IMR-90 (cell line): Measurements from ENCODE around the gene TCP1. TPM values are rescaled to one million over a fixed set of nuclear protein-coding genes. Genes with fewer than 3 reads are reported as not detected.
A peak's percentile ranks its signal among the peaks of the same experiment; 100 is the strongest.

Experiments used
- ATAC-seq: fragments of 200-7000 bp; cut with Tn5 transposase; 2 replicates; pipeline ENCODE4 v1.9.1; 2020; ENCODE audit warnings: low read depth, mild to moderate bottlenecking, moderate library complexity
- BruUV-seq: library from RNA; stranded (reverse); fragments of 400-500 nt; replicated peaks from 2 replicates; lab custom pipeline; 2021; lab: Mats Ljungman, UMichigan
- CTCF ChIA-PET: fragments of 300-600 bp; formaldehyde crosslinking; extraction: SDS; loops from one replicate; lab custom pipeline; 2021; ENCODE audit warnings: antibody characterized with exemption; lab: Yijun Ruan, JAX
- POLR2A ChIA-PET: fragments of 300-600 bp; sonication (Branson Sonifier 250); formaldehyde crosslinking; loops from one replicate; lab custom pipeline; 2022; ENCODE audit warnings: antibody characterized with exemption; ENCODE audit not compliant: unreplicated experiment; lab: Charles Lee
- DNase-seq: peaks from one replicate; pipeline ENCODE4 v3.0.0; 2013
- H2AFZ ChIP-seq: replicated peaks from 2 replicates; pipeline ENCODE3; 2013; ENCODE audit warnings: low read length, mild to moderate bottlenecking; ENCODE audit not compliant: poor library complexity
- H2AK5ac ChIP-seq: 2 replicates; pipeline ENCODE4 v1.6.1; 2013; ENCODE audit warnings: low read depth, low read length, inconsistent platforms
- H2AK9ac ChIP-seq: replicated peaks from 2 replicates; pipeline ENCODE3; 2013; ENCODE audit warnings: mild to moderate bottlenecking, low read depth, low read length, moderate library complexity; ENCODE audit not compliant: poor library complexity
- H2BK120ac ChIP-seq: 2 replicates; pipeline ENCODE4 v1.6.1; 2013; ENCODE audit warnings: low read depth, low read length, inconsistent platforms
- H2BK15ac ChIP-seq: 3 replicates; pipeline ENCODE4 v1.6.1; 2013; ENCODE audit warnings: low read depth, low read length, inconsistent platforms
- H2BK20ac ChIP-seq: 2 replicates; pipeline ENCODE4 v1.6.1; 2013; ENCODE audit warnings: low read depth, mild to moderate bottlenecking, inconsistent platforms, low read length, moderate library complexity
- H2BK5ac ChIP-seq: 2 replicates; pipeline ENCODE4 v1.6.1; 2013; ENCODE audit warnings: mild to moderate bottlenecking, low read depth, low read length, inconsistent platforms; ENCODE audit not compliant: poor library complexity, severe bottlenecking
- H3K14ac ChIP-seq: replicated peaks from 2 replicates; pipeline ENCODE4 v1.6.1; 2013; ENCODE audit warnings: low read depth, low read length, inconsistent platforms
- H3K18ac ChIP-seq: 2 replicates; pipeline ENCODE4 v1.6.1; 2013; ENCODE audit warnings: low read depth, low read length, control low read depth
- H3K23ac ChIP-seq: 2 replicates; pipeline ENCODE4 v1.6.1; 2013; ENCODE audit warnings: low read depth, low read length, inconsistent platforms
- H3K27ac ChIP-seq: 2 replicates; pipeline ENCODE4 v1.5.1; 2013; ENCODE audit warnings: mild to moderate bottlenecking, control low read depth, low read length; ENCODE audit not compliant: insufficient read depth
- H3K27me3 ChIP-seq: 2 replicates; pipeline ENCODE4 v1.6.1; 2013; ENCODE audit warnings: low read length; ENCODE audit not compliant: control insufficient read depth, insufficient read depth
- H3K36me3 ChIP-seq: 2 replicates; pipeline ENCODE4 v1.6.1; 2013; ENCODE audit warnings: low read length, mixed read lengths; ENCODE audit not compliant: control insufficient read depth, insufficient read depth
- H3K4ac ChIP-seq: 2 replicates; pipeline ENCODE4 v1.6.1; 2013; ENCODE audit warnings: low read depth, low read length, inconsistent platforms
- H3K4me1 ChIP-seq: 2 replicates; pipeline ENCODE4 v1.6.1; 2013; ENCODE audit warnings: low read length, mixed read lengths; ENCODE audit not compliant: control insufficient read depth, insufficient read depth
- H3K4me2 ChIP-seq: 2 replicates; pipeline ENCODE4 v1.6.1; 2013; ENCODE audit warnings: low read depth, mild to moderate bottlenecking, control low read depth, low read length, moderate library complexity
- H3K4me3 ChIP-seq: 2 replicates; pipeline ENCODE4 v1.5.1; 2013; ENCODE audit warnings: low read depth, mild to moderate bottlenecking, control low read depth, low read length, moderate library complexity; ENCODE audit not compliant: insufficient read depth
- H3K56ac ChIP-seq: 2 replicates; pipeline ENCODE4 v1.6.1; 2013; ENCODE audit warnings: low read length, inconsistent platforms; ENCODE audit not compliant: insufficient read depth; ENCODE audit errors: extremely low read depth
- H3K79me1 ChIP-seq, 2 experiments: 2 replicates each; pipeline ENCODE4 v1.6.1; 2013; ENCODE audit warnings: low read length in 2 of 2, inconsistent platforms in 1 of 2, low read depth in 1 of 2
- H3K9ac ChIP-seq: 2 replicates; pipeline ENCODE4 v1.6.1; 2013; ENCODE audit warnings: low read depth, low read length, control low read depth
- H3K9me1 ChIP-seq: 2 replicates; pipeline ENCODE4 v1.6.1; 2013; ENCODE audit warnings: low read length, inconsistent platforms; ENCODE audit not compliant: insufficient read depth
- H3K9me3 ChIP-seq: 2 replicates; pipeline ENCODE4 v1.6.1; 2013; ENCODE audit warnings: low read length; ENCODE audit not compliant: control insufficient read depth, insufficient read depth
- H4K20me1 ChIP-seq: 2 replicates; pipeline ENCODE4 v1.6.1; 2013; ENCODE audit warnings: low read length, inconsistent platforms; ENCODE audit not compliant: insufficient read depth
- H4K5ac ChIP-seq: 2 replicates; pipeline ENCODE4 v1.6.1; 2013; ENCODE audit warnings: mild to moderate bottlenecking, low read depth, low read length, control low read depth
- H4K8ac ChIP-seq, 2 experiments: 2 replicates each; pipeline ENCODE4 v1.6.1; 2013; ENCODE audit warnings: low read depth in 2 of 2, low read length in 2 of 2, control low read depth in 1 of 2, inconsistent platforms in 1 of 2
- H4K91ac ChIP-seq: 2 replicates; pipeline ENCODE4 v1.6.1; 2013; ENCODE audit warnings: low read depth, low read length, inconsistent platforms; ENCODE audit not compliant: insufficient read depth
- ELK1 ChIP-seq: fragments of 150-350 bp; IDR thresholded peaks from 2 replicates; pipeline ENCODE4 v1.6.1; 2016; ENCODE audit warnings: low read depth, mild to moderate bottlenecking, low read length, moderate library complexity, borderline replicate concordance
- MAFK ChIP-seq: IDR thresholded peaks from 2 replicates; pipeline ENCODE4 v1.6.1; 2012; ENCODE audit warnings: low read depth, low read length, improper control_type of control experiment
- MXI1 ChIP-seq: IDR thresholded peaks from 2 replicates; pipeline ENCODE4 v1.6.1; 2012; ENCODE audit warnings: low read depth, mild to moderate bottlenecking, low read length, moderate library complexity, borderline replicate concordance
- USF2 ChIP-seq: fragments of 150-350 bp; IDR thresholded peaks from 2 replicates; pipeline ENCODE4 v1.6.1; 2017; ENCODE audit warnings: mild to moderate bottlenecking, antibody characterized with exemption, low read length, low read depth
- WGBS, 2 experiments: methylation state at CpG; one replicate each; pipeline versions ENCODE4 v1.1.5 to v1.1.7; 2013; ENCODE audit warnings: missing lambda C conversion rate in 2 of 2; ENCODE audit not compliant: insufficient read length in 1 of 2; ENCODE audit errors: extremely low coverage in 2 of 2; 5-methylcytosine and 5-hydroxymethylcytosine counted together
- dilution Hi-C: fragments of 300-500 bp; cut with HindIII; formaldehyde crosslinking; loops from one replicate; pipeline ENCODE4 v1.14.3; 2018; ENCODE audit warnings: low sequenced_read_pairs; ENCODE audit not compliant: unreplicated experiment
- in situ Hi-C: fragments of 300-500 bp; cut with MboI; formaldehyde crosslinking; loops from 3 replicates; pipeline ENCODE4 v1.14.3; 2019; ENCODE audit warnings: low sequenced_read_pairs, inconsistent platforms, mixed read lengths
- intact Hi-C: fragments of 100-400 bp; cut with micrococcal nuclease; formaldehyde crosslinking; loops from 2 replicates; pipeline ENCODE4 v1.10.0; 2022
- polyA plus RNA-seq, 3 experiments: library from polyadenylated mRNA; depleted of rRNA; stranded (reverse); fragments of >200 nt; gene quantifications; 2 replicates each; pipeline ENCODE4 v1.2.3, GENCODE V29; 2012; ENCODE audit warnings: low replicate concordance in 1 of 3
- total RNA-seq: library from RNA; depleted of rRNA; stranded (reverse); fragments of >200 nt; gene quantifications from 2 replicates; pipeline ENCODE4 v1.2.3, GENCODE V29; 2012
- TF ChIP-seq, protein P1 (sequence below): conservative IDR thresholded peaks from 2 replicates; pipeline ENCODE4 v1.5.1; 2012; ENCODE audit warnings: mild to moderate bottlenecking, low read depth, low read length, improper control_type of control experiment

TCP1 gene
- total and polyA plus RNA-seq, 2 of the 4 experiments (the other 2 are of a cell fraction), result 119 to 576 TPM

GRCh38 chr6:159819932-159820640 lies 30.7 kb upstream of the TCP1 start:
- Histone ChIP-seq H3K23ac (no peak overlapping the region), H3K4me2 (peak overlapping the region; percentile 12), H2AK9ac (no peak overlapping the region), H3K27ac (no peak overlapping the region), H3K9ac (no peak overlapping the region), H3K56ac (no peak overlapping the region), H4K8ac (no peak overlapping the region; a peak in 1 of 4 replicates), H3K27me3 (peaks cover 30% of the 10 kb centered on the region), H4K91ac (no peak overlapping the region), H3K14ac (no peak overlapping the region), H2AFZ (peak overlapping the region; percentile 74), H4K5ac (no peak overlapping the region), H2BK120ac (no peak overlapping the region), H3K9me1 (no peaks in the 10 kb centered on the region; the same call in 1 of the 2 replicates), H2AK5ac (no peak overlapping the region), H3K79me1 (no peaks in the 10 kb centered on the region), H4K20me1 (no peaks in the 10 kb centered on the region), H2BK5ac (no peak overlapping the region), H3K4ac (no peak overlapping the region), H2BK15ac (no peak overlapping the region), H3K18ac (no peak overlapping the region), H3K36me3 (no peaks in the 10 kb centered on the region), H3K4me3 (no peak overlapping the region), H3K9me3 (peaks cover 2% of the 10 kb centered on the region; the same call in 1 of the 2 replicates), H3K4me1 (peaks cover 2% of the 10 kb centered on the region; the same call in 1 of the 2 replicates), H2BK20ac (no peak overlapping the region)
- CTCF ChIA-PET, result interaction anchor here (0.6 kb wide), 1 partner anchor 9 kb away, joined by 3 read pairs; no protein-coding TSS in a partner anchor
- ATAC-seq (no peak), DNase-seq (no peak)
- 30% methylated on average over 7 of the region's 28 CpGs; no CpG with 5 or more reads in 1 of the 2 experiments for WGBS, 2 experiments
- POLR2A ChIA-PET, result no interaction called here
- no TSS peak for BruUV-seq
- intact Hi-C loops, result no loop called here
- TF ChIP-seq MAFK (no peak), USF2 (no peak), MXI1 (no peak), ELK1 (no peak)
- TF ChIP-seq, protein P1, sequence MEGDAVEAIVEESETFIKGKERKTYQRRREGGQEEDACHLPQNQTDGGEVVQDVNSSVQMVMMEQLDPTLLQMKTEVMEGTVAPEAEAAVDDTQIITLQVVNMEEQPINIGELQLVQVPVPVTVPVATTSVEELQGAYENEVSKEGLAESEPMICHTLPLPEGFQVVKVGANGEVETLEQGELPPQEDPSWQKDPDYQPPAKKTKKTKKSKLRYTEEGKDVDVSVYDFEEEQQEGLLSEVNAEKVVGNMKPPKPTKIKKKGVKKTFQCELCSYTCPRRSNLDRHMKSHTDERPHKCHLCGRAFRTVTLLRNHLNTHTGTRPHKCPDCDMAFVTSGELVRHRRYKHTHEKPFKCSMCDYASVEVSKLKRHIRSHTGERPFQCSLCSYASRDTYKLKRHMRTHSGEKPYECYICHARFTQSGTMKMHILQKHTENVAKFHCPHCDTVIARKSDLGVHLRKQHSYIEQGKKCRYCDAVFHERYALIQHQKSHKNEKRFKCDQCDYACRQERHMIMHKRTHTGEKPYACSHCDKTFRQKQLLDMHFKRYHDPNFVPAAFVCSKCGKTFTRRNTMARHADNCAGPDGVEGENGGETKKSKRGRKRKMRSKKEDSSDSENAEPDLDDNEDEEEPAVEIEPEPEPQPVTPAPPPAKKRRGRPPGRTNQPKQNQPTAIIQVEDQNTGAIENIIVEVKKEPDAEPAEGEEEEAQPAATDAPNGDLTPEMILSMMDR, result no peak
- in situ Hi-C loops, result loop anchor here (25.0 kb wide), 1 partner anchor 633 kb away; no protein-coding TSS in a partner anchor
- dilution Hi-C loops, result no loop called here
